Measurements from ENCODE around the gene KMT2C. TPM values are rescaled to one million over a fixed set of nuclear protein-coding genes. Genes with fewer than 3 reads are reported as not detected.
"Not testable (repeated sequence)": the region's sequence is repeated elsewhere in the genome, so short reads cannot be mapped to it uniquely, and the experiment has no call there.

KMT2C gene
- total RNA-seq, 1 donor from 2014 or later: 42.3 TPM

DNA sequence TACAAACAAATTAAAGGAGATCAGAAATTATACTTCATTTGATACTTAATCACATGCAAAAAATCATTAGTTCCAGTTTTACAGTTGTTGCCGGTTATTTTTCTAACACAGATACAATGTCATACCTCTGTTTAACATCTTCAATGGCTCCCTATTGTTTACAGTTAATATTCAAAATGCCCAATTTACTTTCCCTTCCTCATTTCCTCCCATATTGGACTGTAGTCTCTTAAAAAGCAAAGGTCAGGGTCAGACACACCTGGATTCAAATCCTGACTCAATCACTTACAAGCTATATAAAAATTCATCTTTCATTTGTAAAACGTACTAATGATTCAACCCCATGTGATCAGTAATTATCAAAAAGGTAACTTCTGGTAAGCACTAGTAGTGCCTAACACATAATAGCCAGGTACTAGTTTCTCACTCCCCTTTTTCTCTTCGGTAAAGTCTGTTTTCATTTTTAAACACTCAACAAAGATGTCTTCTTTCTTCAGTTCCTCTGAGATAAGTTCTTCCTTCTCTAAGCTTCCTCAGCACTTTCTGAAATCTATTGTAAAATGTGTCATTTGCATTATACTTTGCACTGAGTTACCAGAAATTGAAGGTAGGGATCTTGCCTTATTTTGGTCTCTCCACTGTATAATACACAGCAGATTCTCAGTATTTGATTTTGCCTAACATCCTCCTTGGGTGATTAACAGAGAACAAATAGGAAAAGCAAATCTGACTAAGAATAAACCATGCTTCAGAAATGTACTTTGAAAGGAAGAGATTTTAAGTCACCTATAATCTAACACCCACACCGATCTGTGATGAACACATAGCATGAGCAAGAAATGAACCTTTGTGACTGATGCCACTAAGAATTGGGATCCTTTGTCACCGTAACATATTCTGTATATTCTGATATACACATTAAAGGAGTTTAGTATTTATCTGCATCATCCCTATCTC, 16.1 kb downstream of the KMT2C start:
- Histone ChIP-seq H3K27me3 (ENCODE audit: low read depth) (no peaks in the 10 kb centered on the region), H3K27ac (replicated peaks) (no peak overlapping the region), H3K4me3 (no peak overlapping the region), H3K9me3 (replicated peaks) (peaks cover 29% of the 10 kb centered on the region), H3K36me3 (no peaks in the 10 kb centered on the region), H3K4me1 (peaks cover 16% of the 10 kb centered on the region)
- intact Hi-C loops (cut with micrococcal nuclease): no loop called here
- DNase-seq: no peak
- TF ChIP-seq, protein P1, sequence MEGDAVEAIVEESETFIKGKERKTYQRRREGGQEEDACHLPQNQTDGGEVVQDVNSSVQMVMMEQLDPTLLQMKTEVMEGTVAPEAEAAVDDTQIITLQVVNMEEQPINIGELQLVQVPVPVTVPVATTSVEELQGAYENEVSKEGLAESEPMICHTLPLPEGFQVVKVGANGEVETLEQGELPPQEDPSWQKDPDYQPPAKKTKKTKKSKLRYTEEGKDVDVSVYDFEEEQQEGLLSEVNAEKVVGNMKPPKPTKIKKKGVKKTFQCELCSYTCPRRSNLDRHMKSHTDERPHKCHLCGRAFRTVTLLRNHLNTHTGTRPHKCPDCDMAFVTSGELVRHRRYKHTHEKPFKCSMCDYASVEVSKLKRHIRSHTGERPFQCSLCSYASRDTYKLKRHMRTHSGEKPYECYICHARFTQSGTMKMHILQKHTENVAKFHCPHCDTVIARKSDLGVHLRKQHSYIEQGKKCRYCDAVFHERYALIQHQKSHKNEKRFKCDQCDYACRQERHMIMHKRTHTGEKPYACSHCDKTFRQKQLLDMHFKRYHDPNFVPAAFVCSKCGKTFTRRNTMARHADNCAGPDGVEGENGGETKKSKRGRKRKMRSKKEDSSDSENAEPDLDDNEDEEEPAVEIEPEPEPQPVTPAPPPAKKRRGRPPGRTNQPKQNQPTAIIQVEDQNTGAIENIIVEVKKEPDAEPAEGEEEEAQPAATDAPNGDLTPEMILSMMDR (IDR thresholded peaks at IDR 0.05; ENCODE audit: borderline replicate concordance): no peak

DNA sequence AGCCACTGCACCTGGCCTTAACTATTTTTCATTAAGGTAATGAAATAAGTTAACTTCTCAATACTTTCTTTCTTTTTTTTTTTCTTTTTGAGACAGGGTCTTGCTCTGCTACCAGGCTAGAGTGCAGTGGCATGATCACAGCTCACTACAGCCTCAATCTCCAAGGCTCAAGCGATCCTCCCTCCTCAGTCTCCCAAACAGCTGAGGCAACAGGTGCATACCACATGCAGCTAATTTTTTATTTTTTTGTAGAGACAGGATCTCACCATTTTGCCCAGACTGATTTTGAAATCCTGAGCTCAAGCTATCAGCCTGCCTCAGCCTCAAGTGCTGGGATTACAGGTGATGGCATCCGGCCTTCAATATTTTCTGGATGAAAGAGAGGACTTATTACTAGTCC, 21.0 kb downstream of the KMT2C start:
- Histone ChIP-seq H3K27ac (replicated peaks) (no peak overlapping the region), H3K4me3 (no peak overlapping the region), H3K27me3 (ENCODE audit: low read depth) (no peaks in the 10 kb centered on the region), H3K9me3 (replicated peaks) (no peaks in the 10 kb centered on the region), H3K4me1 (peaks cover 25% of the 10 kb centered on the region), H3K36me3 (no peaks in the 10 kb centered on the region)
- DNase-seq: no peak
- intact Hi-C loops (cut with micrococcal nuclease): no loop called here
- TF ChIP-seq, protein P1 (IDR thresholded peaks at IDR 0.05; ENCODE audit: borderline replicate concordance): no peak

DNA sequence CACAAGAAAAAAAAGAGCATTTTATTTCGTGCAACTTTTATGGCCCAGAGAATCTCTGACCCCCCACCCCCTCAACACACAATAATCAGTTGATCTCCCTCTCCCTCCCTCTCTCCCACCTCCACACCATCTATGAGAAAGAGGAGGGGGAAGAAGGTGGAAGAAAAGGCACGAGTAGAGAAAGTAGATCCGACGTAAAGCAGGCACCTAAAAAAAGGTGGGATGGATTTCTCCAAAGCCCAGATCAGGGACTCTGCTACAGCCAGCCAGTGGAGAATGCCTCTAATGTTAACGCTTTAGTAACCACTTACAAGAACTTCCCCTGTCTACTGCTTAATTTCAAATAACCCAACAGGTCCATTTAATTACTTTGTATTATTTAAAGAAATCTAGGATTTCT, 24.4 kb downstream of the KMT2C start:
- Histone ChIP-seq H3K27me3 (ENCODE audit: low read depth) (no peaks in the 10 kb centered on the region), H3K27ac (replicated peaks) (peak overlapping the region; percentile 2), H3K4me3 (peak overlapping the region; percentile 35), H3K36me3 (no peaks in the 10 kb centered on the region), H3K9me3 (replicated peaks) (no peaks in the 10 kb centered on the region), H3K4me1 (peaks cover 17% of the 10 kb centered on the region)
- intact Hi-C loops (cut with micrococcal nuclease): no loop called here
- no peak for DNase-seq
- TF ChIP-seq, protein P1 (IDR thresholded peaks at IDR 0.05; ENCODE audit: borderline replicate concordance): no peak

DNA sequence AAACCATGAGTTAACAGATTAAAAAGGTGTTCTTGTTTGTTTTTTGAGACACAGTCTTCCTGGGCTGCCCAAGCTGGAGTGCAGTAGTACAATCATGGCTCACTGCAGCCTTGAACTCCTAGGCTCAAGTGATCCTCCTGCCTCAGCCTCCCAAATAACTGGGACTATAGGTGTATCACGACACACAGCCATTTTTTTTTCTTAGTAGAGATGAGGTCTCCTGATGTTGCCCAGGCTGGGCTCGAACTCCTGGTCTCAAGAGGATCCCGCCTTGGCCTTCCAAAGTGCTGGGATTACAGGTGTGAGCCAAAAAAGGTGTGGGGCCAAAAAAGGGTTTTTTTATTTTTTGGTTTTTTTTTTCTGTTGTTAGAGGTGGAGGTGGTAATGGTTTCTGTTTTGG, 29.3 kb downstream of the KMT2C start:
- DNase-seq: no peak
- TF ChIP-seq, protein P1 (IDR thresholded peaks at IDR 0.05; ENCODE audit: borderline replicate concordance): no peak
- intact Hi-C loops (cut with micrococcal nuclease): no loop called here

DNA sequence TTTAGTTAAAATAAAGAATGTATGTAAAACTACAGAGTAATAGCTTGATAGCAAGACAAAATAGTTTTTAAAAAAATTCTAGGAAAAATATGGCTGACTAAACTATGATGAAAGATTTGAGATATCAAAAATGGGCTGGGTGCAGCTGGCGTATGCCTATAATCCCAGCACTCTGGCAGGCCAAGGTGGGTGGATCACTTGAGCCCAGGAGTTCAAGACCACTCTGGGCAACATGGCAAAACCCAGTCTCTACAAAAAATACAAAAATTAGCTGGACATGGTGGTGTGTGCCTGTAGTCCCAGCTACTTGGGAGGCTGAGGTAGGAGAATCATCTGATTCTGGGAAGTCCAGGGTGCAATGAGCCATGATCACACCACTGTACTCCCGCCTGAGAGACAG, 29.8 kb downstream of the KMT2C start:
- H3K4me3 ChIP-seq; H3K36me3 ChIP-seq; H3K27me3 ChIP-seq (ENCODE audit: low read depth); H3K9me3 ChIP-seq (replicated peaks); intact Hi-C loops (cut with micrococcal nuclease); H3K27ac ChIP-seq (replicated peaks); DNase-seq; H3K4me1 ChIP-seq: not testable (repeated sequence)

More for the DNA sequence above, 29.3 kb downstream of the KMT2C start:
- H3K27ac ChIP-seq (replicated peaks): no peak overlapping the region
- peaks cover 4% of the 10 kb centered on the region for H3K9me3 ChIP-seq (replicated peaks)
- no peaks in the 10 kb centered on the region for H3K36me3 ChIP-seq
- no peaks in the 10 kb centered on the region for H3K27me3 ChIP-seq (ENCODE audit: low read depth)
- H3K4me1 ChIP-seq: peaks cover 9% of the 10 kb centered on the region
- no peak overlapping the region for H3K4me3 ChIP-seq

DNA sequence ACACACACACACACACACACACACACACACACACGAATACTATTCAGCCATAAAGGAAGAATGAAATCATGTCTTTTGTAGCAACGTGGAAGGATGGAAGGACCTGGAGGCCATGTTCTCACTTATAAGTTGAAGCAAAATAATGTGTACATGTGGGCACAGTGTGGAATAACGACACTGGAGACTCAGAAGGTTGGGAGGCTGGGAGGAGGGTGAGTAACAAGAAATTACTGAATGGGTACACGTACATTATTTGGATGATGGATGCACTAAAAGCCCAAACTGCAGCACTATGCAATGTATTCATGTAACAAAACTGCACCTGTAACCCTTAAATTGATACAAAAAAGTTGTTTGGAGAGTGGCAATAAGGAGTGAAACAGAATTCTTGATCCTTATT, 32.1 kb downstream of the KMT2C start:
- no peaks in the 10 kb centered on the region for H3K36me3 ChIP-seq
- no peak overlapping the region for H3K4me3 ChIP-seq
- no peaks in the 10 kb centered on the region for H3K4me1 ChIP-seq
- TF ChIP-seq, protein P1 (IDR thresholded peaks at IDR 0.05; ENCODE audit: borderline replicate concordance): no peak
- H3K27ac ChIP-seq (replicated peaks): no peak overlapping the region
- intact Hi-C loops (cut with micrococcal nuclease): no loop called here
- no peak for DNase-seq
- peaks cover 4% of the 10 kb centered on the region for H3K9me3 ChIP-seq (replicated peaks)
- no peaks in the 10 kb centered on the region for H3K27me3 ChIP-seq (ENCODE audit: low read depth)

Data from left ventricle myocardium inferior (tissue), 1 donor.